Measurements from ENCODE around the gene FRS2.

Gene FRS2

DNA sequence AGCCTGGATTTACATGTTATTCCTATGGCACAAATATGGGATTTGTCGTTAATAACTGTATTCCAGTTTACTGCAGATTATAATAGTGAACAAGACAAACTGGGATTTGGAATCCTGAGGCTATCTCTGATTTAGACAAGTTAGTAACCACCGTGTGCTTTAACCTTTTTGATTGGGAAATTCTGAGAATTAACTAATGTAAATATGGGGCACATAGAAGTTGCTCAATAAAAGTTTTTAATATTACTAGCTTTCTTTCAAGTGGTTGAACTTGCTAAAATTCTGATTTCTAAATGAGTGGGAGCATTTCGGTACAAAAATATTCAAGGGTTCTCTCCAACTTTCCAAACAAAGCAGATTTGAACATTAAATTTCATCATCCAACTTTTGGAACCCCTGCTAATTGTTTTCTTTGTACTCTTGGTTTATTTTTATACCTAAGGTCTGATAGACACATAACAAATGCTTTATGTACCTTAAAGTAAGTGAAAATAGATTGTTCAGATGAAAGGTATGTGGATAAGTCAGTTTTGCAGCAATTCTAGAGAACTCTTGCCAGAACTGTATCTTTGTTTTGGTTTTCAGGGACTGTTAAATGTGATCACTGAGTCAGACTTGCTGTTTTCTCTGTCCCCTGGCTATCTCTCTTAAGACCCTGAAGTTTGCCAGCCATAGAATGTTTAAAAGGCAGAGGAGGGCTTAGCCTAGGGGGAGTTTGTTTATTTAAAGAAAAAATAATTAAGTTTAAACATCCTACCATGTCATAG is 57.5 kb downstream of the FRS2 start:
- Histone ChIP-seq H3K4me2 (ENCODE audit: low read length) (no peak overlapping the region), H3K27ac (ENCODE audit: low read length) (no peak overlapping the region), H3K79me2 (ENCODE audit: low read length) (peaks cover 50% of the 10 kb centered on the region), H3K4me1 (ENCODE audit: low read length) (peaks cover 16% of the 10 kb centered on the region), H2AFZ (ENCODE audit: low read depth, low read length) (no peak overlapping the region), H3K4me3 (ENCODE audit: low read length) (no peak overlapping the region), H3K9me3 (ENCODE audit: insufficient read depth, low read length) (0 out of 2 replicates have a peak, but pooled peaks cover 3% of the 10 kb centered on the region), H3K9ac (ENCODE audit: low read length) (no peak overlapping the region), H3K36me3 (replicated peaks; ENCODE audit: low read depth, low read length) (no peaks in the 10 kb centered on the region), H4K20me1 (ENCODE audit: insufficient read depth, low read length) (peaks cover 37% of the 10 kb centered on the region), H3K27me3 (ENCODE audit: low read depth, low read length) (no peaks in the 10 kb centered on the region)
- TF ChIP-seq, protein P1, sequence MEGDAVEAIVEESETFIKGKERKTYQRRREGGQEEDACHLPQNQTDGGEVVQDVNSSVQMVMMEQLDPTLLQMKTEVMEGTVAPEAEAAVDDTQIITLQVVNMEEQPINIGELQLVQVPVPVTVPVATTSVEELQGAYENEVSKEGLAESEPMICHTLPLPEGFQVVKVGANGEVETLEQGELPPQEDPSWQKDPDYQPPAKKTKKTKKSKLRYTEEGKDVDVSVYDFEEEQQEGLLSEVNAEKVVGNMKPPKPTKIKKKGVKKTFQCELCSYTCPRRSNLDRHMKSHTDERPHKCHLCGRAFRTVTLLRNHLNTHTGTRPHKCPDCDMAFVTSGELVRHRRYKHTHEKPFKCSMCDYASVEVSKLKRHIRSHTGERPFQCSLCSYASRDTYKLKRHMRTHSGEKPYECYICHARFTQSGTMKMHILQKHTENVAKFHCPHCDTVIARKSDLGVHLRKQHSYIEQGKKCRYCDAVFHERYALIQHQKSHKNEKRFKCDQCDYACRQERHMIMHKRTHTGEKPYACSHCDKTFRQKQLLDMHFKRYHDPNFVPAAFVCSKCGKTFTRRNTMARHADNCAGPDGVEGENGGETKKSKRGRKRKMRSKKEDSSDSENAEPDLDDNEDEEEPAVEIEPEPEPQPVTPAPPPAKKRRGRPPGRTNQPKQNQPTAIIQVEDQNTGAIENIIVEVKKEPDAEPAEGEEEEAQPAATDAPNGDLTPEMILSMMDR (IDR thresholded peaks at IDR 0.05; ENCODE audit: low read depth, low read length) = no peak
- no peak for TF ChIP-seq EZH2phosphoT487 (IDR thresholded peaks at IDR 0.05; ENCODE audit: low read depth)

DNA sequence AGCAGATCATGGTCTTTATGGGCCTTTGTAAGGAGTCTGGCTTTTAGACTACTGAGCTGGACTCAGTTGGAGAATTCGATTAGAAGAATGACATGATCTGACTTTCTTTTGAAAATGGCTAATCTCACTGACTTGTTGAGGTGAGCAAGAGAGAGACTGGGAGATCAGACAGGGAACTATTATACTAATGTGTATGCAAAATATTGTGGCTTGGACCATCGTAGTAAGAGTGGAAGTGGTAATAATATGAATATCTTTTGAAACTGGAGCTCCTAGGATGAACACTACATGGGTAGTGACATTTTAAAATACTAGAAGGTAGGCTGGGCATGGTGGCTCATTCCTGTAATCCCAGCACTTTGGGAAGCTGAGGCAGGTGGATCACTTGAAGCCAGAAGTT is 58.8 kb downstream of the FRS2 start:
- no peak overlapping the region for H3K27ac ChIP-seq (ENCODE audit: low read length)
- H2AFZ ChIP-seq (ENCODE audit: low read depth, low read length) = no peak overlapping the region
- no peaks in the 10 kb centered on the region for H3K27me3 ChIP-seq (ENCODE audit: low read depth, low read length)
- peaks cover 28% of the 10 kb centered on the region for H4K20me1 ChIP-seq (ENCODE audit: insufficient read depth, low read length)
- H3K4me2 ChIP-seq (ENCODE audit: low read length) = peak overlapping the region; percentile 18; the same call in 1 of the 2 replicates
- H3K4me1 ChIP-seq (ENCODE audit: low read length) = peaks cover 16% of the 10 kb centered on the region
- no peak overlapping the region for H3K9ac ChIP-seq (ENCODE audit: low read length)
- H3K36me3 ChIP-seq (replicated peaks; ENCODE audit: low read depth, low read length) = no peaks in the 10 kb centered on the region
- H3K4me3 ChIP-seq (ENCODE audit: low read length) = no peak overlapping the region
- H3K79me2 ChIP-seq (ENCODE audit: low read length) = peaks cover 37% of the 10 kb centered on the region
- no peaks in the 10 kb centered on the region for H3K9me3 ChIP-seq (ENCODE audit: insufficient read depth, low read length)
- TF ChIP-seq, protein P1 (IDR thresholded peaks at IDR 0.05; ENCODE audit: low read depth, low read length) = no peak
- no peak for TF ChIP-seq EZH2phosphoT487 (IDR thresholded peaks at IDR 0.05; ENCODE audit: low read depth)

DNA sequence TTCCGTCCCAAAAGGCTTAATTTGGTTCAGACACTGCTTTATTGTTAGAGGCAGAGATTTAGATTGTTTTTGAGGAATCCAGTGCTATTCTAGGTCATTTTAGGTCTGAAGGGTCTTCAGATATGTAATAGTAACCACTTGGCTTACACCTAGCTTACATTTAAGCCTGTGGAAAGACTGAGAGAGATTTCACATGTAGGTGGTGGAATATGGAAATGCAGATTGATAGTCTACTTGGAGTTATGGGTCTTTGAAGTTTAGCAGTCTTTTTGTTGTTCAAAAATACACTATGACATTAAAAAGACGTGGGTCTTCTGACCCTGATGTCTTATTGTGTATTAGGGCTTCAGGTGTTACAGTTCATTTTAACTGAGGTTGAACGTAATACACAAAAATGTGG is 63.7 kb downstream of the FRS2 start:
- Histone ChIP-seq H3K9me3 (ENCODE audit: insufficient read depth, low read length) (no peaks in the 10 kb centered on the region), H3K27ac (ENCODE audit: low read length) (no peak overlapping the region), H3K79me2 (ENCODE audit: low read length) (peaks cover 7% of the 10 kb centered on the region)

DNA sequence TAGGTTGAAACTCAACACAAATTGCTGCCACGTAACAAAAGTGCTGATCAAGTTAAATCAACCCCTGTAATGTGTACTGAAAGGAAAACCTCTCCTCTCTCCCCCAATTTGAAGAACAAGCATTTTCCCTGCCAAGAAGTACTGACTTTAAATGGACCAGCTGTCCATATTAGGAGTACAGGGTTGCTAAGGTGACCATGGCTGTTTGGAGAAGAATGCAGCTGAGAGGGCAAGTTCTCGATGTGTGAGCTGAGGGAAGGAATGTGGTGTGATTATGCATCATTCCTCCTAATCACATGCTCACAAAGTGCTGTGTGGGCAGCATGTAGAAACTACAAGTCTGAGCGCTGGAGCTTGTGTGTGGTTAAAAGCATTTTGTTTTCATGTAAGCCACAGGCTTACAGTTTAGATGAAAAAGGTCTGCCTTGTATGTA is 64.2 kb downstream of the FRS2 start:
- Histone ChIP-seq H3K9ac (ENCODE audit: low read length) (no peak overlapping the region), H3K4me1 (ENCODE audit: low read length) (0 out of 2 replicates have a peak, but pooled peaks cover 3% of the 10 kb centered on the region), H3K36me3 (replicated peaks; ENCODE audit: low read depth, low read length) (no peaks in the 10 kb centered on the region), H3K79me2 (ENCODE audit: low read length) (0 out of 2 replicates have a peak, but pooled peaks cover 3% of the 10 kb centered on the region), H3K27me3 (ENCODE audit: low read depth, low read length) (no peaks in the 10 kb centered on the region), H3K27ac (ENCODE audit: low read length) (no peak overlapping the region), H4K20me1 (ENCODE audit: insufficient read depth, low read length) (peaks cover 2% of the 10 kb centered on the region; the same call in 1 of the 2 replicates), H3K4me3 (ENCODE audit: low read length) (no peak overlapping the region), H3K9me3 (ENCODE audit: insufficient read depth, low read length) (no peaks in the 10 kb centered on the region), H3K4me2 (ENCODE audit: low read length) (no peak overlapping the region), H2AFZ (ENCODE audit: low read depth, low read length) (no peak overlapping the region)
- TF ChIP-seq, protein P1 (IDR thresholded peaks at IDR 0.05; ENCODE audit: low read depth, low read length) = no peak
- no peak for TF ChIP-seq EZH2phosphoT487 (IDR thresholded peaks at IDR 0.05; ENCODE audit: low read depth)

More for the DNA sequence above, 63.7 kb downstream of the FRS2 start:
- Histone ChIP-seq H3K36me3 (replicated peaks; ENCODE audit: low read depth, low read length) (no peaks in the 10 kb centered on the region), H4K20me1 (ENCODE audit: insufficient read depth, low read length) (peaks cover 6% of the 10 kb centered on the region; the same call in 1 of the 2 replicates), H3K9ac (ENCODE audit: low read length) (no peak overlapping the region), H3K4me2 (ENCODE audit: low read length) (no peak overlapping the region), H2AFZ (ENCODE audit: low read depth, low read length) (no peak overlapping the region), H3K27me3 (ENCODE audit: low read depth, low read length) (no peaks in the 10 kb centered on the region), H3K4me1 (ENCODE audit: low read length) (peaks cover 7% of the 10 kb centered on the region), H3K4me3 (ENCODE audit: low read length) (no peak overlapping the region)
- no peak for TF ChIP-seq EZH2phosphoT487 (IDR thresholded peaks at IDR 0.05; ENCODE audit: low read depth)
- TF ChIP-seq, protein P1 (IDR thresholded peaks at IDR 0.05; ENCODE audit: low read depth, low read length) = no peak
